Activated naive CD8-positive, alpha-beta T cell treated with anti-CD3 and anti-CD28 coated beads, Interleukin-2, amount 50 U/mL, for 16 hours (primary cell): ENCODE measurements around the gene ACP3.

Experiments
- DNase-seq: peaks from one replicate; pipeline ENCODE4 v3.0.0-alpha.2; 2020; ENCODE audit warnings: low read depth, low spot score

The ACP3 gene

GRCh38 chr3:132406587-132406986 lies 89.4 kb downstream of the ACP3 start:
- no peak for DNase-seq

- DNase-seq, result no peak
Measured at GRCh38 chr3:132407025-132407424, 89.8 kb downstream of the ACP3 start.
